GM21619 (cell line): Measurements from ENCODE around the gene BLOC1S6.

Experiments used
- ATAC-seq: cut with Tn5 transposase; IDR thresholded peaks from one replicate; pipeline ENCODE4 v1.9.1; 2021; ENCODE audit not compliant: unreplicated experiment

The BLOC1S6 gene

GRCh38 chr15:45587095-45587862, at the start of gene BLOC1S6:
Gene BLOC1S6 (plus strand): TSS chr15:45587379. CDS start chr15:45587444, 65 bp downstream.
- peak; percentile 79 for ATAC-seq

GRCh38 chr15:45539680-45540079, 47.5 kb upstream of the BLOC1S6 start:
- ATAC-seq, result no peak

- ATAC-seq, result no peak
Observed at GRCh38 chr15:45540531-45540930, 46.6 kb upstream of the BLOC1S6 start.

GRCh38 chr15:45543051-45543450, 44.1 kb upstream of the BLOC1S6 start:
- ATAC-seq, result no peak

GRCh38 chr15:45544266-45545023, 42.7 kb upstream of the BLOC1S6 start:
- no peak for ATAC-seq

- no peak for ATAC-seq
Observed at GRCh38 chr15:45546789-45547188, 40.4 kb upstream of the BLOC1S6 start.

GRCh38 chr15:45548753-45549520, 38.2 kb upstream of the BLOC1S6 start:
- no peak for ATAC-seq

- no peak for ATAC-seq
Observed at GRCh38 chr15:45549541-45550220, 37.5 kb upstream of the BLOC1S6 start.

- ATAC-seq, result no peak
Observed at GRCh38 chr15:45550436-45550835, 36.7 kb upstream of the BLOC1S6 start.

- no peak for ATAC-seq
Observed at GRCh38 chr15:45551676-45552075, 35.5 kb upstream of the BLOC1S6 start.

GRCh38 chr15:45555934-45556608, 31.1 kb upstream of the BLOC1S6 start:
- no peak for ATAC-seq

- ATAC-seq, result no peak
Observed at GRCh38 chr15:45572617-45573016, 14.6 kb upstream of the BLOC1S6 start.

GRCh38 chr15:45573961-45574629, 13.1 kb upstream of the BLOC1S6 start:
- no peak for ATAC-seq

GRCh38 chr15:45581919-45582318, 5.3 kb upstream of the BLOC1S6 start:
- ATAC-seq, result no peak

- no peak for ATAC-seq
Observed at GRCh38 chr15:45583731-45584639, 3.2 kb upstream of the BLOC1S6 start.

- ATAC-seq, result no peak
Observed at GRCh38 chr15:45585069-45585791, 1.9 kb upstream of the BLOC1S6 start.

- ATAC-seq, result no peak
Observed at GRCh38 chr15:45586125-45586524, 1.1 kb upstream of the BLOC1S6 start.

- peak; percentile 2 for ATAC-seq
Observed at GRCh38 chr15:45586601-45587094, 531 bp upstream of the BLOC1S6 start.
